ENCODE results near the gene RBM18.
A peak's percentile ranks its signal among the peaks of the same experiment; 100 is the strongest.

RBM18 gene

DNA sequence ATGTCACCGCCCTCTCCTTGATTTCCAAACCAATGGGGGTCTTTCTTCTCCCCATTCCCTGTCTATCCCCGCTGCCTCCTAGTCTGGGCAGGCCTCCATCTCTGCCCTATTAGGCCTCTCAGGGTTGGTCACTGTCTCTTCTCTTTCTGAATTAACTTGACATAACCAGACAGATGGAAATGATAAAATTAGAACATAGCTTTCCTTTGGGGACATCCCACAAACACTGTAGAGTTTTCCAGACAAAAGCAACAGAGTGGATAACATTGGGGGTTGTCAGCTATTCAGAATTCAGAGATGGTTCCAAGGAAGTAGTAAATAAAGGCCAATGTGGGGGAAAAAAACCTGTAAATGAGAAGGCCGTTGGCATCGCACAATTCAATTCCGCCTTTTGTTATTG is 60.6 kb downstream of the RBM18 start:
- no peak for DNase-seq (ENCODE audit: low read depth in 3 of 3)

DNA sequence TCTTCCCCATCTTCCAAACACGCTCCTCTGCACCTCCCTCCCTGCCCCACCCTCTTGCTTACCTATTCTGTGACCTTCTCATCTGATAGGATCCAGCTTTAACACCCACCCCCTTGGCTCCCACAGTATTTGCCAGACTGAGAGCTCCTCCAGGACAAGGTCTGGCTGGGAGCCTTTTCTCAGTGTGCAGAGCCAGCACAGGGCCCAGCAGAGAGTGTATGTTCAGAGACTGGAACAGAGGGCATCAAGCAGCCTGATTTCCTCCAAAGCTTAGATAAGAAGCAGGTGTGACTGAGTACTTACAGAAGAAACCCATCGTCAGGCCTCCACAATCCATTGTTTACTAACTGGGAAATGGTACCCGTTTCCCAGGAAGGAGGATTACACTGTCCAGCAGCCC is 62.5 kb downstream of the RBM18 start:
- DNase-seq (ENCODE audit: low read depth in 3 of 3) = no peak

DNA sequence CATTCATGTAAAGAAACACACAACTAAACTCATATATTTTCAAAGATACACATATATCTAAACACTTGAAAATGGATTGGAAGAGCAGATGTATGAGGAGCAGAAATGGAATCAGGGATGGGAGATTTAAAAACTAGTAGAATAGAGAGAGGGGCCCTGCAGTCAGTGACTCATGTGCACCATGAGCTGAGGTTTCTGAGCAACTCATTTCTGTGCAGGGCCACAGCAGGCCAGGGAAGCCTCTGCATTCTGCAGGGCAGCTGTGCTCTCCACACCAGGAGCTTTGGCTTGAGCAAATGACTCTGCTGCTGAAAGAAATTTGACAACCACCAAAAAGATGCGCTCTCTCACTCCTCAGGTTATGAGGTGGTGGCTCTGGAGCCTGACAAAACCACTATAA is 63.0 kb downstream of the RBM18 start:
- DNase-seq (ENCODE audit: low read depth in 3 of 3) = no peak

DNA sequence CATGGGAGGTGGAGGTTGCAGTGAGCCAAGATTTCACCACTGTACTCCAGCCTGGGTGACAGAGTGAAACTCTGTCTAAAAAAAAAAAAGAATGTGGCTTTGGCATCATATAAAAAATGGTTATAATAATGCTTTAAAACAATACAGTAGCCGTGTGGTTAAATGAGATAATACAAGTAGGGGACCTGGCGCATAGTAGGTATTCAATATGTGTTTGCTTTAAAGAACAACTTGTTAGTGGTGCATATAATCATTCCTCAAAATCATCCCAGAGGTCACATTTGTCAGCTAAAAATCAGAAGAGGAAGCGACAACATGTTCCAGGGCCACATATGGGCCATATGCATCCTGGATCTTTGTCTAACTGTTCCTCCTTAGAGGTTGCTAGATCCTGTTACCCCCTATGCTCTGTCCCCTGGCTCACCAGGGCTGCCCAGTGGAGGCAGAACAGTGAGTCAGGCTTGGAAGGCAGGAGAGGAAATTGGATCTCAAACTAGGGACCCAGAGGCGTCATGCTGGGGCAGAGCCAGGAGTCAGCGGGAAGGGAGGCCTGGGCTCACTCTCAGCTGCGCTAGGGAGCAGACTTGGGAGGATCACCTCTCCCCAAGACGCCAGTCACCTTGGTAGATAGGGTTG is 63.6 kb downstream of the RBM18 start:
- no peak for DNase-seq (ENCODE audit: low read depth in 3 of 3)

DNA sequence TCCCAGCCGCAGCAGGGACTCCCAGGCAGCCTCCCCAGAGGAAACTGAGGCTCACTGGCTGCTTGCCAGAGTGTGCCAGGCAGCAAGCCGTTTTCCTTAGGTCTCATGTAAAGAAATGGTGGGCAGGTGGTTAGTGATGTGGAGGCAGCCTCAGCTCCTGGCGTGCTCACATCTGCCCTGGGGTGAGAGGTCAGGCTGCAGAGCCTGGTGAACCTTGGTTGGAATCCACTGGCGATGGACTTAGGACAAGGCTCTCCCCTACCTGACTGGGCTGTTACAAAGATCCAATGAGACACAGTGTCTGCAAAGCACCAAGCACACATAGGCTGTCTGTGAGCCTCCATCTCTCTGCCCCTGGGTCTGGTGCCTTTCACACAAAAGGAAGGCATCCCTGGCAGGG is 66.8 kb downstream of the RBM18 start:
- no peak for DNase-seq (ENCODE audit: low read depth in 3 of 3)

DNA sequence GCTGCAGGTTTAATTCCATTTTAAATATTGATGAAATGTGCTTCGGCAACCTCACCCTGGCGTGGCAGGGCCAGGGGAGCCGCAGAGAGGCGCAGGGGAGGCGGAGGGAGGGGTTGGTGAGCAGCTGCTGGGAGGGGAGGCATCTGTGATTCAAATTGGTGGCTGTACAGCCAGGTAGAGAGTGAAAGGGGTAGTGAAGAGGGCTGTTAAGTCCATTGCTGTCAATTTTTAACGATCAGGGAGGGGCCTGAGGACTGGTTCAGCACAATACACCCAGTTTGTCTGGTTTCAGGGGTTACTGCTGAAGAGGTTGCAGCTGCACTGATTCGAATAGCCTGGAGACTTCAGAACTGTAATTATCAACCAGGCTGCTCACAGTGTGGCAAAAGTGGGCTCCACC is 67.2 kb downstream of the RBM18 start:
- no peak for DNase-seq (ENCODE audit: low read depth in 3 of 3)

DNA sequence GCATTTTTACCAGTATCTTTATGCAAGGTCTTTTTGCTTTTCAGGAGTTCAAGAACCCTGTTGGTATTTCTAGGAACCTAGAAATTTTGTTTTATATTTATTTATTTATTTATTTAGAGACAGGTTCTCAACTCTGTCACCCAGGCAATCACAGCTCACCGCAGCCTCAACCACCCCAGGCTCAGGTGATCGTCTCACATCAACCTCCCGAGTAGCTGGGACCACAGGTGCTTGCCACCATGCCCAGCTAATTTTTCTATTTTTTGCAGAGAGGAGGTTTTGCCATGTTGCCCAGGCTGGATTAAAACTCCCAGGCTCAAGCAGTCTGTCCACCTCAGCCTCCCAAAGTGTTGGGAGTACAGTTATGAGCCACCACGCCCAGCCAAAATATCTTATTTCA is 68.8 kb downstream of the RBM18 start:
- DNase-seq (ENCODE audit: low read depth in 3 of 3) = no peak

DNA sequence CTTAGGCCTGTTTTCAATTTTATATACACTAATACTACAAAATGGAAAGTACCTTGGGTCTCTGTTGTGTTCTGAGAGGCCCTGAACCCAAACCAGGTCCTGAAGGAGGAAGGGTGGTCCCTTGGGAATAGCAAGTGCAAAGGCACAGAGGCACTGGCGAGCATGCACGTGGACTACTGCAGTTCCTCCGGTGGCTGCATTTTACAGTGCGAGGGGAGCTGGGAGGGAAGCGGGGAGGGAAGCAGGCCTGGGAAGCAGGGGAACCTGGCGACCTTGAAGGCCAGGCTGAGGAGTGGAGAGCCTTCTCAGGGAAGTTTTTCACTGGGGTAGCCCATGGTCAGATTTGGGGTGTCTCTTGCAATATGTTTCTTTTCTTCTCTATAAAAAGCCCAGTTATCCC is 71.0 kb downstream of the RBM18 start:
- DNase-seq (ENCODE audit: low read depth in 3 of 3) = no peak

DNA sequence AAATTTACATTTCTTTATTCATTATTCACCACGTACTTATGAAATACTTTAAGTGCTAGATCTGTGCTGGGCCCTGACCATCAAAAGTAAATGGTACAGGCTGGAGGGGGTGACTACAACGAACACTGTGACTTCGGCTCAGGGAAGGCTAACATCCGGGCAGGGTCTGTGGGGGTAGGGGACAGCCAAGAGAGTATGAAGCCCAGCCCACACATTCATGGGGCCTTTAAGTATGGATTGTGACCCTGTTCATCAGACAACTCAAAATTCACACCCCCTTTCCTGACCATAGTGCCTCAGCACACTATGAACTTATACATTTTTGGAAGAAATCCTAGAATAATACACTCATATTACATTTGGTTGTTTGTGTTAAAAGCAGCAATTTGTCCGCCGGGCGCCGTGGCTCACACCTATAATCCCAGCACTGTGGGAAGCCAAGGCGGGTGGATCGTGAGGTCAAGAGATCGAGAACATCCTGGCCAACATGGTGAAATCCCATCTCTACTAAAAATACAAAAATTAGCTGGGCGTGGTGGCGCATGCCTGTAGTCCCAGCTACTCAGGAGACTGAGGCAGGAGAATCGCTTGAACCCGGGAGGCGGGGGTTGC is 71.6 kb downstream of the RBM18 start:
- no peak for DNase-seq (ENCODE audit: low read depth in 3 of 3)

DNA sequence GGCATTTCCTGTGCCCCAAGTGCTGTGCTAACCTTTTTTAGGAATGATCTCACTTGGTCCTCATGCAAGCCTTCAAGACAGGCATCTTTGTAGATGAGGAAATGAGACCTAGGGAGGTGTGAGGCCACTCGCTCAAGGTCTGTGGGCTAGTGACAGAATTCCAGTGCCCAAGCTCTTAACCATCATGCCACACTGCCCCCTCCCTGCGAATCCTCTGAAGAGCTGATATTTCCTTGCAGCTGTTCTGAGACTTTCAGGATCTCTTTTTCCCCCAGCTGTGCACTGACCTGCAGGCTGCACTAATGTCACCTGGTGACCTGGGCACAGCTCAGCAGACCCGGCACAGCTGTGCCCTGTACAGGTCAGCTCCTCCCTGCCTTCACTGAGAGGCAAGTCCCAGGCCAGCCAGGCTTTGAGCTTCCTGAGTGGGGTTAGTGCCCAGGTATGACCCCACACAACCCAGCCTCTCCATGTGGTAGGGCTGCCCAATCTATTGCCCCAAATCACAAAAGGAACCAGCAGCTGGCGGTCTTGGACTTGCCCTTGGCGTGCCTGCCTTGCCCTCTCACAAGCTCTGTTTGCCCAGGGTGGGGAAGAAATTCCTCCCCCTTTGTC is 72.3 kb downstream of the RBM18 start:
- DNase-seq (ENCODE audit: low read depth in 3 of 3) = no peak

DNA sequence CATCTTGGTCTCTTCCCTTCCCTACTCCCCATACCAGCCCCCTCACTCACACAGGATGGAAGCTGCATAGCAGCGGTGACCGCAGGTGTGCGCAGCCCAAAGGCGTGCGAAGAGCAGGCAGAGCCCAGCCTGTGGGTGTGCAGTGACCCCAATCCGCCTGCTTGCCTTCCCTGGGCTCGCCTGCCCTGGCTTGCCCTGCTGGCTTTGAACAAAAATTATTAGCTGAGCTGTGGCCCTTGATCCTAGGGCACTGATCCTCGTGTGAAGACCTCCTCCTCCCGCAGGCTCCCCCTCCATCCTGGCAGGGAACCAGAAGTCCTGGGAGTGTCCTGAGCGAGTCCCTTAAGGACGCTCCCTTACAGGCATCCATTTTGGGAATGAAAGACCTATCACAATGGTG is 73.1 kb downstream of the RBM18 start:
- DNase-seq (ENCODE audit: low read depth in 3 of 3) = no peak

DNA sequence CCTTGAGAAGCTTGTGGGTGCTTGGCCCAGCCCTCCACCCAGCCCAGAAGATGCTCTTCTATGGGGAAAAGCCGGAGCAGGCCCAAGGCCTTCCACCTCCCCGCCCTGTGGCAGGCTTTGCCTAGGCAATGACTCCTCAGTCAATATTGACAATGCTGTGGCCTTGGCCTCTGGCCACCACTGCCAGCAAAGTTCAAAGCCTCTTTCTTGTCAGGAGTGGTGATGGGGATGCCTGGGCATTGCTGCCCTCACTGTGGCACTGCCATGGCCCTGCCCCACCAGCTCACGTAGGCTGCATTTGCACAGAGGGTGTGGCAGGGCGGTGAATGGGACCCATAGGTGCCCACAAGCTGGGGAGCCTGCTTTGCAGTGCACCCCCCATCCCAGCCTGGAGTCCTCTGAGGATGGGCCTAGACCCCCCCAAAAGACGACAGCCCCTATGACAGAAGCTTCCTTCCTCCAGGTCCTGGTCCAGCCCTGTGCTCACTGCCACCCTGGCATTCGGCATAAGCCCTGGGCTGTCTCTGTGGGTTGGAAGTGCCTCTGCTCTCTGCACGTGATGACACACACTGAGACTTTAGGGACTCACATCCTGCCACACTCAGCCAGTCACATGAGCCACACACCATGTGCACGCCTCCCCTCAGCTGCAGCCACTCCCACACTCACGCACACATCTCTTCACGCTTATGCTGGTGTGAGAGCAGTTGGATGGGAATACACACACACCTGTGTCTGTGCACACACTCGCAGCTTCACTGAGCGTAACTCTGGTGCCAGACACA is 73.9 kb downstream of the RBM18 start:
- DNase-seq (ENCODE audit: low read depth in 3 of 3) = peak in 1 of 3 experiments; percentile 7

DNA sequence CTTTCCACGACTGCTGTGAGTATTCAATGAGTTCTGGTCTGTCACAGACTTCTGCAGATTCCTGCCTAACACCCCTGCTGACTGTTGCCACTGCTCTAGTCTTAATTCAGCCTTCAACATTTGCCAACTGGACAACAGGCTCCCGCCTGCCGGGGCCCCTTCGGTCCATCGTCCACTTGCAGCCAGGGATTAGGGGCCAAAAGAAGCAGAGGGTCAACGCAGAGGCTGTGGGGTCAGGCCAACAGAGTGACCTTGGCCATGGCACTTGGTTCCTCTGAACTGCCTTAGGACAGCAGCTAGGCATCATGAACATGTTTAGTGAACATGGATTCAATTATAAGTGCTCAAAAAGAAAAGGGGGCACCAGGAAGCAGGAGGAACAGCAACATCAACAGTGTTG is 76.3 kb downstream of the RBM18 start:
- no peak for DNase-seq (ENCODE audit: low read depth in 3 of 3)

Data from stimulated activated CD4-positive, alpha-beta T cell treated with anti-CD3 and anti-CD28 coated beads, TNF-alpha, amount 100 ng/mL, for 24 hours (primary cell).